ENCODE results near the gene ACVRL1.

ACVRL1 gene

GRCh38 chr12:51900323-51900889 lies 6.9 kb upstream of the ACVRL1 start:
- DNase-seq (ENCODE audit: low read depth): no peak

GRCh38 chr12:51901121-51901817 lies 6.0 kb upstream of the ACVRL1 start:
- no peak for DNase-seq (ENCODE audit: low read depth)

- no peak for DNase-seq (ENCODE audit: low read depth)
Measured at GRCh38 chr12:51901881-51902280, 5.4 kb upstream of the ACVRL1 start.

DNA sequence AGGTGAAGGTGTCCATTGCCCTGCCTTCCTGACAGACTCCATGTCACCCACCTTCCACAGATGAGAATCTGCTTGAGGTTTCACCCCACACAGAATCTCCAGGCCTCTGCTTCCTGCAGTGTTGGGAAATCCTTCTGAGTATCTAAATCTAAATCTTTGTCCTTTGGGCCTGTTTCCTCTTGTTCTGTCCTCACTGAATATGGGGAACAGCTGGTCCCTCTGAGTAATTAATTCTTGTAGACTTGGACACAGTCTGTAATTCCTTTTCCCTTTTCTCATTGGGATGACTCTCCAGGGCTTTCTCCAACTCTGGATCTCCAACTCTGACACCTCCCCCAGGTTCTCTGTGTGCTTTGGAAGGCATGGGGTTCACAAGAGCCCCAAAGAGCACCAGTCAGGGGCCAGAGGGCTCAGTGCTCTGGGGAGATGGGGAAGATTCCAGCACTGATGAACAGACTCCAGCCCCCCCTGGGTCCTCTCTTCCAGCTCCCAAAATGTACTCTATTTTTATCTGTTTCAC lies 2.3 kb upstream of the ACVRL1 start:
- DNase-seq (ENCODE audit: low read depth): no peak

DNA sequence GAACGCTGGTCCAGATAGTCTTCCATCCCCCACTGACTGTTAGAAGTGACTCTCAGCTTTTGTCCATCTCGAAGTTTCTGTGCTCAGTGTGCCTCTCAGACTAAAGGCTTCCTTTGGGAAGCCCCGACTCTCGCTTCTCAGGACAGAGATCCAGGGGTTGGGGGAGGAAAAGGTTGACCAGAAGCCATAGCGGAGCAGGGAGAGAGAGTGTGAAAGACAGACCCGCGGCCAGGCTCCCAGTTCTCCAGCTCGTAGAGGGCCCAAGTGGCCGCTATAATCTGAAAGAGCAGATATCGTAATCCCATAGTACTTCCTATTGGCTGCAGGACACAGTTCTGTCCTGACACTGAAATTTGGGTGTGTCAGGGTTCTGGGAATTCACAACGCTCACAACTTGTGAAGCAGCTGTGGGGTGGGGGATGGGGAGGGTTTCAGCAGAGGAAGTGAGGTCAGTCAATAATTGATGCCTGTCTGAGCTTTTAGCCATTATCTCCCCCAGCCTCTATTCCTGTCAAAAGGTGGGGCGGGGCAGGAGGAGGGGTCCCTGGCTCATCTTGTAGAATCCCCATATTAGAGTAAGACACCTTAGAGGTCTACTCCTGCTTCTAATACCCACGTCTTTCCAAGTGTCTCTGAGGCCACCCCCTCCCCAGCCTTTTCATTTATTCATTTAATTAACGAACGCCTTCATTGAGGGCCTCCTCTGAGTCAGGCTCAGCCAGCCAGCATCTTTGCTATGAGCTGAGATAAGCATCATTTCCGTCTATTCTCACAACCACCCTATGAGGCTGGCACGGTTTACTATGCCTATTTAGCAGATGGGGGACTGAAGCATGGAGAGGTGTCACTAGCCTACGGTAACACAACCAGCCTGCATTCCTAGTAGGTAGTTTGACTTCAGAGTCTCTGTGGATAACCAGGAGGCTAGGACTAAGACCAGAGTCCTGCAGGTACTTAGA lies 1.6 kb upstream of the ACVRL1 start:
- no peak for DNase-seq (ENCODE audit: low read depth)

DNA sequence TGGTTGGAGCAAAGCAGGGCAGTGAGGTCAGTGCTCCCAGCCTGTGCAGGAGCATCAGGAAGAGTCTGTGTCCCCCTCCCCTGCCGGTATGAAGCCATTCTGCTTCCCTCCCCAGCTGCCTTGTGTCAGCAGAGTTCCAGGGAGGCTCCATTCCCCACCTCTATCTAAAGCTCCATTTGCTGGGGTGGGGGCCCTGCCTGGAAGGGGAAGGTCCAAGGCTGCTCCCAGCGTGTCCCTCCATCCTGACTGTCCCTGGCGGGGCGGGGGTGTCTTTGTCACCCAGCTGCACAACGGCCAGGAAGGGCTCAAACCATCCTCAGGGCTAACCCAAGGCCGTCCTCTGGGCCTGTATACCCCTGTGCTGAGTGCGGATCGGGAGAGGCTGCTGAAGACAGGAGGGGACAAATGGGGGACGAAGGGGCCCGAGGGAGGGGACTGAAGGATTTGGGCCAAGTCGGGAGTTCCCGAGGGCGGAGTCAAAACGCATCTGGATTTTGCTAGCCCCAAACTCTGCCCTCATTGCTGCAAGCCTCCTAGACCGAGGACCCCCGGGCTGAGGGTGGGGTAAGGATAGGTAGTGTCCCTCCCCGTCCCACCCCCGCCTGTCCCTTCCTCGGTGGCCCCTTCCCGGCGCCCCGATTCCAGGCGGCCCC lies 748 bp upstream of the ACVRL1 start:
- DNase-seq (ENCODE audit: low read depth): no peak

GRCh38 chr12:51907856-51908425 lies 637 bp downstream of the ACVRL1 start:
- no peak for DNase-seq (ENCODE audit: low read depth)

DNA sequence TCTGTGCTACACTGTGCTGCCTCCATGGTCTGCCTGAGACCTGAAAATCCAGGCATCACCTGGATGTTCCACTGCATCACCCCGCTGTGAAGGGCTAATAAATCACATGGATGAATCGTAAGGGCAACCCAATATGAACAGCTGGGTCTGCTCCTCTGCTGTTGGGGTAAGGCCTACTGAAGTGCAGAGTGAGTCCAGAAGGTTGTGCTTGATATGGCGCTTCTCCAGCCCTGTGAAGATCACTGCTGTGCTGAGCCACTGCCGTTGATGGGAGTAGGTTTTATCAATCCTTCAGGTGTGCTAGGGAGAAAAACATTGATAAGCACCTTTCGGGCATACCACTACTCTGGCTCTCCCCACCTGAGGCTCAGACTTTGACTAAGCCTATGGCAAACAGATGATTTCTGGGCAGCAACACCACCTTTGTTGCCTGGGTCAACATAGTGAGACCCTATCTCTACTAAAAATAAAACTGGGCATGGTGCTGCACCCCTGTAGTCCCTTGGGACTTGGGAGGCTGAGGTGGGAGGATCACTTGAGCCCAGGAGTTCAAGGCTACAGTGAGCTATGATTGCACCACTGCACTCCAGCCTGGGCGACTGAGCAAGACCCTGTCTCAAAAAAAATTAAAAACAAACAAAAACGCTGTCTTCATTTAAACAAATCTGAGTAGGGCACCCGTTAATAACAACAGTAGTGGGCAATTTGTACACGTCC lies 1.7 kb downstream of the ACVRL1 start:
- DNase-seq (ENCODE audit: low read depth): no peak

DNA sequence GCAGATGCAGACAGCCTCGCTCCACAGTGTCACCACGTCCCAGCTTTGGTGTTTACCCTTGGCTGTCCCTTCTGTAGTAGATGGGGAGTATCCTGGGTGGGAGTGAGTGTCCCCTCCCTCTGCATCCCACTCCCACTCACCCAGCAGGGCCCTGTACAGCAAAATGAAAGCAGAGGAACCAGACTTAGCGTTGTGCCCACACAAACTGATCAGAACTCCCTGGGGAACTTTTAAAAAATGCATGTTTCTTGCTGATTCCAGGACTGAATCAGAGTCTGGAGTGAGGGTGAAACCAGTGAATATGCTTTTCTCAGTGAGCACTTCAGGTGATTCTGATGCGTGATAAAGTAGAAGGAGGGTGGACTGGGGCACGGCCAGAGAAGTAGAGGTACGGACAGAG lies 2.9 kb downstream of the ACVRL1 start:
- DNase-seq (ENCODE audit: low read depth): no peak

DNA sequence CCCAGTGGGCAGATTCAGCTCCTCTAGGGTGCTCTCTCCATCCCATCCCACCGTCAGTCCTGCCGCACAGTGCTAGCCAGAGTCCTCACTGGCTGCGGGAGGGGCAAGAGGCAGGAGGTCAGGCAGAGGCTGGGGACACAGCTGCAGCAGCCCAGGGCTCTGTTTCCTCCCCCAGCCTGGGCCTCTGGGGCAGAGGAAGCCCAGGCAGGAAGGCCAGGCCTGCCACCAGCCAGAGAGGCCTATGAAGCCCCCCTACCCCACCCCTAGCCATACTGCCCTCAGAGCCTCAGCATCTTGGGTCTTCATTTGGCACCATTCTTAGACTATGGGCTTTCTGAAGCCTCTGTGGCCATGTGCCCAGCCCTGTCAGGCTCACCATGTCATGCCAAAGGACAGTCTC lies 3.4 kb downstream of the ACVRL1 start:
- DNase-seq (ENCODE audit: low read depth): no peak

- DNase-seq (ENCODE audit: low read depth): no peak
Measured at GRCh38 chr12:51911307-51911706, 4.0 kb downstream of the ACVRL1 start.

- DNase-seq (ENCODE audit: low read depth): no peak
Measured at GRCh38 chr12:51911788-51912711, 4.7 kb downstream of the ACVRL1 start.

DNA sequence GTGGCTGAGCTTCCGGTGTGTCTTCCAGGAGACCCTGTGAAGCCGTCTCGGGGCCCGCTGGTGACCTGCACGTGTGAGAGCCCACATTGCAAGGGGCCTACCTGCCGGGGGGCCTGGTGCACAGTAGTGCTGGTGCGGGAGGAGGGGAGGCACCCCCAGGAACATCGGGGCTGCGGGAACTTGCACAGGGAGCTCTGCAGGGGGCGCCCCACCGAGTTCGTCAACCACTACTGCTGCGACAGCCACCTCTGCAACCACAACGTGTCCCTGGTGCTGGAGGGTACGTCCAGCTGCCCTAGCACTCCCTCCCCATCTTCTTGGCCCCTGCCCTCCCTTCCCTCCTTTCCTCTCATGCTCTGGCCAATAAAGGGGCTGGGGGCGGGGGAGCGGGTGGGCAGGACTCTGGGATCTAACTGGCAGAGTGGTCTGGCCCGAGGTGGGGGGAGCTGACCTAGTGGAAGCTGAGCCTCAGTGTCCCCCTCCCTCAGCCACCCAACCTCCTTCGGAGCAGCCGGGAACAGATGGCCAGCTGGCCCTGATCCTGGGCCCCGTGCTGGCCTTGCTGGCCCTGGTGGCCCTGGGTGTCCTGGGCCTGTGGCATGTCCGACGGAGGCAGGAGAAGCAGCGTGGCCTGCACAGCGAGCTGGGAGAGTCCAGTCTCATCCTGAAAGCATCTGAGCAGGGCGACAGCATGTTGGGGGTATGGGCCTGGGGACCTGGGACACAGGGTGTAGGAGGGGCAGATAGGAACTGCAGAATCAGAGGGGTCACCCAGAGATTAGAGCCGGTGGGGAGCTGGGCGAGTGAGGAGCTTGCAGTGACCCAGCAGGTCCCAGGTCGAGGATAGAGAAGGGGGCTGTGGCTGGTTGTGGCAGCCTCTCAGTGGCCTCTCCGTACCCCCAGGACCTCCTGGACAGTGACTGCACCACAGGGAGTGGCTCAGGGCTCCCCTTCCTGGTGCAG lies 6.0 kb downstream of the ACVRL1 start:
- DNase-seq (ENCODE audit: low read depth): no peak

GRCh38 chr12:51914034-51914923 lies 7.0 kb downstream of the ACVRL1 start:
- no peak for DNase-seq (ENCODE audit: low read depth)

DNA sequence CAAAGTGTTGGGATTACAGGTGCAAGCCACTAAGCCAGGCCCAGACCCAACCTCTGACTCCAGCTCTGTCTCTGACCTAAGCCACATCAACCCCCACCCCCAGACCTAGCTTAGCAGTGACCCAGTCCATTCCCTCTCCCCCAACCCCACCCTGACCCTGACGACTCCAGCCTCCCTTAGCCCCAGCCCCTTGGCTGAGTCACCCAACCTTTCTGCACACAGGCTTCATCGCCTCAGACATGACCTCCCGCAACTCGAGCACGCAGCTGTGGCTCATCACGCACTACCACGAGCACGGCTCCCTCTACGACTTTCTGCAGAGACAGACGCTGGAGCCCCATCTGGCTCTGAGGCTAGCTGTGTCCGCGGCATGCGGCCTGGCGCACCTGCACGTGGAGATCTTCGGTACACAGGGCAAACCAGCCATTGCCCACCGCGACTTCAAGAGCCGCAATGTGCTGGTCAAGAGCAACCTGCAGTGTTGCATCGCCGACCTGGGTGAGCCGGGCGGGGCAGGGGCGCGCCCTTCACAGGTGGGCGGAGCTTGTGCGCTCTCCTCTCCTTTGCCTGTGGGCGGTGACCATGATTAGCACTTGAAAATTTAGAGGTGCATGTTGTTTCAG lies 7.8 kb downstream of the ACVRL1 start:
- DNase-seq (ENCODE audit: low read depth): no peak

DNA sequence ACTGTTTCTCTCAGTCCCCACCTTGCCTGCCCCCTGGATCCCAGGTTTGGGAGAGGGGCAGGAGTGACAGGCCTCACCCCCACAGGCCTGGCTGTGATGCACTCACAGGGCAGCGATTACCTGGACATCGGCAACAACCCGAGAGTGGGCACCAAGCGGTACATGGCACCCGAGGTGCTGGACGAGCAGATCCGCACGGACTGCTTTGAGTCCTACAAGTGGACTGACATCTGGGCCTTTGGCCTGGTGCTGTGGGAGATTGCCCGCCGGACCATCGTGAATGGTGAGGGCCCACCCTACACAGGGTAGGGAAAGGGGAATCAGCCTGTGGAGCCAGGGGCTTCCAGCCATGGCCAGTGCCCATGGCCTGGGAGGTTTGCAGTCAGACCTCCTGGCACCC lies 8.6 kb downstream of the ACVRL1 start:
- no peak for DNase-seq (ENCODE audit: low read depth)

GRCh38 chr12:51917041-51917590 lies 9.8 kb downstream of the ACVRL1 start:
- DNase-seq (ENCODE audit: low read depth): no peak

Data from stimulated activated CD4-positive, alpha-beta T cell treated with anti-CD3 and anti-CD28 coated beads, Interleukin-2, amount 100 ng/mL, for 4 hours (primary cell).